A549 (cell line): ENCODE data around the gene TNFSF8. TPM values are rescaled to one million over a fixed set of nuclear protein-coding genes. Genes with fewer than 3 reads are reported as not detected.

Experiments used
- ATAC-seq, 2 experiments: fragments of 200-7000 bp in 1 of 2; fragments of >200 bp in 1 of 2; cut with Nextera tagmentation in 1 of 2; cut with Tn5 transposase in 1 of 2; 3 replicates each; pipeline versions ENCODE4 v1.8.0 to v1.9.1; 2018 to 2020; ENCODE audit warnings: mild to moderate bottlenecking in 1 of 2, moderate library complexity in 1 of 2
- CTCF ChIA-PET: fragments of 300-600 bp; sonication (Branson Sonifier 250); formaldehyde crosslinking; extraction: SDS; loops from one replicate; lab custom pipeline; 2021; ENCODE audit warnings: antibody characterized with exemption, inconsistent platforms; lab: Yijun Ruan, JAX
- POLR2A ChIA-PET: fragments of 350-600 bp; formaldehyde crosslinking; extraction: SDS; loops from one replicate; lab custom pipeline; 2021; ENCODE audit warnings: antibody characterized with exemption, inconsistent platforms; lab: Yijun Ruan, JAX
- DNase-seq, 2 experiments: peaks; one replicate each; pipeline versions ENCODE4 v3.0.0 to v3.0.0-alpha.2; 2011 to 2016; ENCODE audit warnings: low read depth in 1 of 2, low spot score in 1 of 2
- FAIRE-seq: peaks from 2 replicates; lab custom pipeline; 2011; peaks lifted over from hg19 to GRCh38; lab: Jason Lieb, UNC
- H3K27ac ChIP-seq, 2 experiments: fragments of >200 bp; sonication (Bioruptor Twin); formaldehyde crosslinking; 3 replicates each; pipeline ENCODE4 v1.5.1; 2016 to 2017
- H3K4me1 ChIP-seq: fragments of >200 bp; sonication (Bioruptor Twin); formaldehyde crosslinking; 3 replicates; pipeline ENCODE4 v1.6.1; 2016
- H3K4me2 ChIP-seq: fragments of >200 bp; sonication (Bioruptor Twin); formaldehyde crosslinking; 3 replicates; pipeline ENCODE4 v1.6.1; 2016
- H3K4me3 ChIP-seq: fragments of >200 bp; sonication (Bioruptor Twin); formaldehyde crosslinking; 3 replicates; pipeline ENCODE4 v1.5.1; 2016
- H3K9me3 ChIP-seq: fragments of >200 bp; sonication (Bioruptor Twin); formaldehyde crosslinking; 3 replicates; pipeline ENCODE4 v1.6.1; 2016
- BHLHE40 ChIP-seq: IDR thresholded peaks from 2 replicates; pipeline ENCODE4 v1.6.1; 2012; ENCODE audit warnings: low read depth, low read length, inconsistent platforms
- CBX2 ChIP-seq: fragments of 200-600 bp; sonication (generic); IDR thresholded peaks from 2 replicates; pipeline ENCODE4 v1.6.1; 2016; ENCODE audit warnings: low read depth, mild to moderate bottlenecking, borderline replicate concordance
- CBX8 ChIP-seq: fragments of 200-600 bp; sonication (generic); IDR thresholded peaks from 2 replicates; pipeline ENCODE4 v1.6.1; 2016
- CHD4 ChIP-seq: fragments of 200-600 bp; sonication (generic); IDR thresholded peaks from 2 replicates; pipeline ENCODE4 v1.6.1; 2016; ENCODE audit warnings: antibody characterized with exemption, mild to moderate bottlenecking, borderline replicate concordance
- ELK1 ChIP-seq: fragments of 150-350 bp; IDR thresholded peaks from 2 replicates; pipeline ENCODE4 v1.6.1; 2014; ENCODE audit warnings: low read depth, mild to moderate bottlenecking, low read length
- EP300 ChIP-seq, 2 experiments: fragments of >200 bp; sonication (Bioruptor Twin); formaldehyde crosslinking; IDR thresholded peaks; 2 replicates in 1 of 2; 3 replicates in 1 of 2; pipeline ENCODE4 v1.6.1; 2016 to 2017
- FOSL2 ChIP-seq, 2 experiments: fragments of 450-650 bp in 1 of 2; fragments of >200 bp in 1 of 2; sonication (Bioruptor Twin) in 1 of 2; formaldehyde crosslinking; IDR thresholded peaks; 2 replicates each; pipeline versions ENCODE4 v1.5.0 to v1.6.1; 2016 to 2020; ENCODE audit warnings: mild to moderate bottlenecking in 1 of 2, moderate library complexity in 1 of 2
- FOXS1 ChIP-seq: fragments of 250-450 bp; sonication (Bioruptor Pico); IDR thresholded peaks from 2 replicates; pipeline ENCODE4 v1.5.0; 2020; ENCODE audit warnings: mild to moderate bottlenecking, moderate library complexity
- HOXB5 ChIP-seq: fragments of 250-450 bp; sonication (Bioruptor Pico); IDR thresholded peaks from 2 replicates; pipeline ENCODE4 v1.5.0; 2020; ENCODE audit warnings: mild to moderate bottlenecking, moderate library complexity
- JUN ChIP-seq, 2 experiments: fragments of >200 bp; sonication (Bioruptor Twin); formaldehyde crosslinking; IDR thresholded peaks; 2 replicates in 1 of 2; 3 replicates in 1 of 2; pipeline ENCODE4 v1.6.1; 2016 to 2017
- MAFK ChIP-seq: fragments of 450-650 bp; IDR thresholded peaks from 2 replicates; pipeline ENCODE4 v1.6.1; 2014; ENCODE audit not compliant: partially characterized antibody
- NFE2L2 ChIP-seq: fragments of 150-350 bp; conservative IDR thresholded peaks from 2 replicates; pipeline ENCODE4 v1.6.1; 2014; ENCODE audit warnings: low read length
- POLR2A ChIP-seq: IDR thresholded peaks from 2 replicates; pipeline ENCODE4 v1.6.1; 2012; ENCODE audit warnings: mild to moderate bottlenecking, low read length
- SREBF2 ChIP-seq: fragments of 450-650 bp; IDR thresholded peaks from 2 replicates; pipeline ENCODE4 v1.6.1; 2014; ENCODE audit warnings: mild to moderate bottlenecking, moderate library complexity
- TFCP2L1 ChIP-seq: fragments of 250-450 bp; sonication (Bioruptor Pico); IDR thresholded peaks from 2 replicates; pipeline ENCODE4 v1.5.0; 2021; ENCODE audit warnings: mild to moderate bottlenecking
- TP53 ChIP-seq: fragments of 250-450 bp; sonication (Bioruptor Pico); IDR thresholded peaks from 2 replicates; pipeline ENCODE4 v1.5.0; 2021; ENCODE audit warnings: mild to moderate bottlenecking, moderate library complexity
- ZSCAN20 ChIP-seq: fragments of 250-450 bp; sonication (Bioruptor Pico); IDR thresholded peaks from 2 replicates; pipeline ENCODE4 v1.8.0; 2022; ENCODE audit warnings: mild to moderate bottlenecking, moderate library complexity
- WGBS: methylation state at CpG from one replicate; pipeline ENCODE4 v1.1.6; 2017; ENCODE audit errors: missing lambda C conversion rate; 5-methylcytosine and 5-hydroxymethylcytosine counted together
- polyA plus RNA-seq, 4 experiments: library from polyadenylated mRNA; depleted of rRNA in 3 of 4; stranded (reverse); fragments of >200 nt; fragmentation: RNase III in 1 of 4; extraction: RNeasy Plus Mini Kit Qiagen cat#74134 plus additional on column Dnase treatment in 1 of 4; gene quantifications; 2 replicates in 3 of 4; 3 replicates in 1 of 4; pipeline ENCODE4 v1.2.3, GENCODE V29; 2011 to 2017
- TF ChIP-seq, protein P1 (sequence below): fragments of >200 bp; sonication (Bioruptor Twin); formaldehyde crosslinking; IDR thresholded peaks from 2 replicates; pipeline ENCODE4 v1.6.1; 2016
- TF ChIP-seq, protein P2 (sequence below): fragments of >200 bp; sonication (Bioruptor Twin); formaldehyde crosslinking; IDR thresholded peaks from 3 replicates; pipeline ENCODE4 v1.5.1; 2016

Gene TNFSF8
- polyA plus RNA-seq, 2 of the 4 experiments (the other 2 are of a cell fraction): not detected

GRCh38 chr9:114869845-114870244, 60.5 kb downstream of the TNFSF8 start:
- TF ChIP-seq FOSL2 (IDR thresholded peaks at IDR 0.05): no peak
- no peak for TF ChIP-seq FOSL2 (CRISPR knock-in tag; IDR thresholded peaks at IDR 0.05)
- TF ChIP-seq FOXS1 (CRISPR knock-in tag): no peak
- no peak for TF ChIP-seq SREBF2
- no peak for TF ChIP-seq ZSCAN20
- no peak for TF ChIP-seq EP300 (IDR thresholded peaks at IDR 0.05)
- Histone ChIP-seq H3K4me2 (peak overlapping the region; percentile 47), H3K4me1 (peaks cover 10% of the 10 kb centered on the region; the same call in 2 of the 3 replicates), H3K4me3 (no peak overlapping the region), H3K9me3 (peaks cover 15% of the 10 kb centered on the region), H3K27ac (peak overlapping the region in 1 of 2 experiments; percentile 58; a peak in 3 of 6 replicates)
- no peak for DNase-seq
- 49% methylated on average over 3 of the region's 3 CpGs for WGBS
- ChIA-PET POLR2A (no interaction called here), CTCF (interaction anchor here (1.1 to 1.2 kb wide), 2 partner anchors 37 to 188 kb away, joined by 3 to 5 read pairs; partner anchors contain the start of gene TEX48)
- no peak for FAIRE-seq
- ATAC-seq: no peak

DNA sequence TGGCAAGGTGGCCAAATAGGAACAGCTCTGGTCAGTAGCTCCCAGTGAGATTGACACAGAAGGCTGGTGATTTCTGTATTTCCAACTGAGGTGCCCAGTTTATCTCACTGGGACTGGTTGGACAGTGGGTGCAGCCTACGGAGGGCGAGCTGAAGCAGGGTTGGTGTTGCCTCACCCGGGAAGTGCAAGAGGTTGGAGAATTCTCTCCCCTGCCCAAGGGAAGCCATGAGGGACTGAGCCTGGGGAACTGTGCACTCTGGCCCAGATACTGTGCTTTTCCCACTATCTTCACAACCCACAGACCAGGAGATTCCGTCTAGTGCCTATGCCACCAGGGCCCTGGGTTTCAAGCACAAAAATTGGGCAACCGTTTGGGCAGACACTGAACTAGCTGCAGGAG, 61.0 kb downstream of the TNFSF8 start:
- CTCF ChIA-PET: interaction anchor here (1.2 kb wide), 1 partner anchor 37 kb away, joined by 5 read pairs; no protein-coding TSS in a partner anchor
- WGBS: 92% methylated on average over 5 of the region's 5 CpGs

DNA sequence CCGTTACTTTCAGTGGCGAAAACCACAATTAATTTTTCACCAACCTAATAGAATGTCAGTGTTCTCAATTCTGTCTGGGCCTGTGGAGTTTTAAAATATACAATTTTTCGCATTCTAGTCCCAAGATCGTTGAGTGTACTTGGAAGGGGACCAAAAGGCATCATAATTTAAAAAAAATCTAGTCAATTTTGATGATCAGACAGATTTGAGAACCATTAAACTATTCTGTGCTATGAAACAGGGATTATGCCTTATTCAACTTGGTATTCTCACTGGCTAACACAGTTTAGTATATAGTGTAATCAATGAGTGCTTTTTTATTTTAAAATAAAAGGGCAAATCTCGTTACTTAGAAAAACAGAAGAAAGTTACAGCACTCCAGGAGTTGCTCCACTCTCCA, 63.1 kb downstream of the TNFSF8 start:
- ATAC-seq: no peak
- TF ChIP-seq MAFK (peak; percentile 72), CHD4 (no peak)
- WGBS: 73% methylated on average over 5 of the region's 5 CpGs
- H3K4me1 ChIP-seq: peaks cover 10% of the 10 kb centered on the region; the same call in 2 of the 3 replicates
- ChIA-PET POLR2A (no interaction called here), CTCF (interaction anchor here (0.6 kb wide), 1 partner anchor 110 kb away, joined by 4 read pairs; no protein-coding TSS in a partner anchor)
- H3K4me2 ChIP-seq: no peak overlapping the region
- H3K9me3 ChIP-seq: peaks cover 5% of the 10 kb centered on the region; the same call in 1 of the 3 replicates
- no peak for DNase-seq
- no peak overlapping the region for H3K4me3 ChIP-seq
- no peak overlapping the region for H3K27ac ChIP-seq
- FAIRE-seq: no peak

More for the DNA sequence above, 61.0 kb downstream of the TNFSF8 start:
- Histone ChIP-seq H3K27ac (peak overlapping the region in 1 of 2 experiments; percentile 58; a peak in 2 of 6 replicates), H3K4me1 (peaks cover 10% of the 10 kb centered on the region; the same call in 2 of the 3 replicates), H3K4me2 (peak overlapping the region; percentile 47; the same call in 2 of the 3 replicates), H3K9me3 (peaks cover 10% of the 10 kb centered on the region; the same call in 2 of the 3 replicates), H3K4me3 (no peak overlapping the region)
- FAIRE-seq: no peak
- DNase-seq: no peak
- TF ChIP-seq JUN (IDR thresholded peaks at IDR 0.05) (no peak), CBX2 (no peak), ELK1 (no peak), BHLHE40 (no peak), POLR2A (no peak), FOSL2 (IDR thresholded peaks at IDR 0.05) (no peak), FOSL2 (CRISPR knock-in tag; IDR thresholded peaks at IDR 0.05) (no peak), TP53 (CRISPR knock-in tag) (no peak), CBX8 (no peak), HOXB5 (CRISPR knock-in tag) (no peak), TFCP2L1 (CRISPR knock-in tag) (no peak), NFE2L2 (no peak), FOXS1 (CRISPR knock-in tag) (no peak)
- TF ChIP-seq, protein P1, sequence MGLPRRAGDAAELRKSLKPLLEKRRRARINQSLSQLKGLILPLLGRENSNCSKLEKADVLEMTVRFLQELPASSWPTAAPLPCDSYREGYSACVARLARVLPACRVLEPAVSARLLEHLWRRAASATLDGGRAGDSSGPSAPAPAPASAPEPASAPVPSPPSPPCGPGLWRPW: no peak
- TF ChIP-seq, protein P2, sequence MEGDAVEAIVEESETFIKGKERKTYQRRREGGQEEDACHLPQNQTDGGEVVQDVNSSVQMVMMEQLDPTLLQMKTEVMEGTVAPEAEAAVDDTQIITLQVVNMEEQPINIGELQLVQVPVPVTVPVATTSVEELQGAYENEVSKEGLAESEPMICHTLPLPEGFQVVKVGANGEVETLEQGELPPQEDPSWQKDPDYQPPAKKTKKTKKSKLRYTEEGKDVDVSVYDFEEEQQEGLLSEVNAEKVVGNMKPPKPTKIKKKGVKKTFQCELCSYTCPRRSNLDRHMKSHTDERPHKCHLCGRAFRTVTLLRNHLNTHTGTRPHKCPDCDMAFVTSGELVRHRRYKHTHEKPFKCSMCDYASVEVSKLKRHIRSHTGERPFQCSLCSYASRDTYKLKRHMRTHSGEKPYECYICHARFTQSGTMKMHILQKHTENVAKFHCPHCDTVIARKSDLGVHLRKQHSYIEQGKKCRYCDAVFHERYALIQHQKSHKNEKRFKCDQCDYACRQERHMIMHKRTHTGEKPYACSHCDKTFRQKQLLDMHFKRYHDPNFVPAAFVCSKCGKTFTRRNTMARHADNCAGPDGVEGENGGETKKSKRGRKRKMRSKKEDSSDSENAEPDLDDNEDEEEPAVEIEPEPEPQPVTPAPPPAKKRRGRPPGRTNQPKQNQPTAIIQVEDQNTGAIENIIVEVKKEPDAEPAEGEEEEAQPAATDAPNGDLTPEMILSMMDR: no peak
- POLR2A ChIA-PET: no interaction called here
- no peak for ATAC-seq
